ENCODE results near the gene ALG14.
A peak's percentile ranks its signal among the peaks of the same experiment; 100 is the strongest.

The ALG14 gene

DNA sequence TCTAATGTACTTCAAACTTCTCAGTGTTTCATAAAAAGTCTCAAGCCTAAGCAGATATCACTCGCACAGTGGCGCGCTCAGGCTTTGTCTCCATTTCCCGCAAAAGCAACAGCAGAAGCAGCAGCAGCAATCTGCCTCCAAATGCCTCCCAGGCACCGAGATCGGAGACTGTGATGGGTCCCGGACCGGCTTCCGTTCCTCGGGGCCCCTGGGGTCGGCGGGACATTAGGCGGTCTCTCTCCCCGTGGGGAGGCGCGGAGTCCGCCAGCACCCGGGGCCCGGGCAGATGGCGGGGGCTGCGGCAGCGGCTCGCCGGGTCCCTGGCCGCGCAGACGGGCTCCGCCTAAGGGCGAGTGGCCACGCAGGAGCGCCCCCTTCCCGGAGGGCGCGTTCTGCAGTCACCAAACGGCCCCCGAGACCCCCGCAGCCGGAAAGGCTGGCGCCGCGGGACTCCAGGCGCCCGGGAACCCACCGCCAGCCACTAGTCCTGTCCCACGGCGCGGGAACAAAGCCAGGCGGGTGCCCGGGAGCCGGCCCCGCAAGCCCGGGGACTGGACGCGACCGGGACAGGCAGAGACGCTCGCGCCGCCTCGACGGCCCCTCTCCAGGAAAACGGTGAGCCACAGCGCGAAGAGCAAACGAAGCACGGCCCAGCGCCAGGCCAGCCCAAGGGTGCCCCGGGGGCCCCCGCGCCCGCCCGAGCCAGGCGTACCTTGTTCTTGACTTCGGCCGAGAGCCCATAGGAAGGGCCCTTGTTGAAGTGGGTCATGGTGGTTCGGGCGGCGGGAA is 146.4 kb downstream of the ALG14 start:
- peak; percentile 5 for DNase-seq

DNA sequence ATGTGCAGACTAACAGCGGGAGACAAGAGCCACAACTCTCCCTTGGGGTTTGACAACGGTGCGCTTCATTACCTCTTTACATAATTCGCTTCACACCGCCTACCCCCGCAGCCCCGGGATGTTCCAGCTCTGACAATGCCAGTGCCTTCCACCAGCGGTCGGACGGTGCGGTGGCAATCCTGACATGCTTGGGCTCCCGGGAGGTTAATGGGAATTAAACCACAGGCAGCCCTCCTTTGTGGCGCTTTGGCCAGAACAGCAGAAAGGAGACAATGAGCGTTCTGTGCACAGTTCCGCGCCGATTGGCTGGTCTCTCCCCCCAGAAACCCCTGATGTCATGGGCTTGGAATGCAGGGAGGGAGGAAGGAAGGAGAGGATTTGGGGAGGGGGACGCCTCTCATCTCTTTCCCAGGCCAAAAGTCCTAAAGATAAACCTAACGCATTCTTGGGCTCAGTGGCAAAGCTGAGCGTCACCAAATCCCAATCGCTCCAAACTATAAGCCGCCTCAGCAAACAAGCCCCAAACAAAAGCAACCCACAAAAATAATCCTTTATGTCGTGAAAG is 147.1 kb downstream of the ALG14 start:
- no peak for DNase-seq

DNA sequence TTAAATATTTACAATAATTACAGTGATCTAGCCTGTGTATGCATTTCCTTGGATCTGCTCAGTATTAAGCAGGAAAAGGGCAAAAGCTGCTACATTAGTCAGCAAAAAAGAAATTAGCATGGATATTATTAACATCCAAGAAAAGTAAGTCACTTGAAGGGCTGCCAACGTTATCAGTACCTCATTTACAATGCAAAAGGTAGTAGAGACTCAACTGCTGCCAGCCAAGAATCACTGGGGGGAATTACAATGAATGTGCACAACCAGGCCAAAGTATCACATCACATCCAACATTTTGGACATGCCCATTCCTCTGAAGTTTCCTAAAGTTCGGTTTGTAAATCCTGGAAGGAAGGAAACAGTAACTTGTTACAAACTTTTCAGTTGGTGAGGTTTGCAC is 147.7 kb downstream of the ALG14 start:
- no peak for DNase-seq
